GM18520 (cell line): ENCODE data around the gene CLDN12.

Experiments
- ATAC-seq: cut with Tn5 transposase; IDR thresholded peaks from one replicate; pipeline ENCODE4 v1.9.1; 2021; ENCODE audit not compliant: unreplicated experiment

Gene CLDN12

GRCh38 chr7:90403174-90404113 lies at the start of gene CLDN12:
Gene CLDN12, plus strand, starts transcription at chr7:90403461. Its CDS starts 9,216 bp downstream, at chr7:90412677.
- ATAC-seq, result peak; percentile 97

DNA sequence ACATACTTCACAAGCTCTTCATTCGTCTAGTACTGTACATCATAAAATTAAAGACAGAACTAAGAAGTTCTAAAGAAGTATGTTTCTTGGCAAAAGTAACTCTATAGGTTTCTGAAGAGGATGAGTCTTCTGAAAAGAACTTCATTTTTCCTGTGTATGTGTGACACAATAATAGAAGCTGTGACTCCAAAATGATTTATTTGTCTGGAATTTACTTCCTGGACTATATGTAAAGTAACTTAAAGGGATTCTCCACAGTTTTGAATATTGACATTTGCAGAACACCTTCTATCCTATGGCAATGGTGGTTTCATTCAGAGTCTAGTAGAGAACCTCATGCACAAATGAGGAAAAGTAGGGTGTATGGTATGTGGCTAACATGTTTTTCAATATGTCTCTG lies 19.8 kb upstream of the CLDN12 start:
- ATAC-seq, result no peak

DNA sequence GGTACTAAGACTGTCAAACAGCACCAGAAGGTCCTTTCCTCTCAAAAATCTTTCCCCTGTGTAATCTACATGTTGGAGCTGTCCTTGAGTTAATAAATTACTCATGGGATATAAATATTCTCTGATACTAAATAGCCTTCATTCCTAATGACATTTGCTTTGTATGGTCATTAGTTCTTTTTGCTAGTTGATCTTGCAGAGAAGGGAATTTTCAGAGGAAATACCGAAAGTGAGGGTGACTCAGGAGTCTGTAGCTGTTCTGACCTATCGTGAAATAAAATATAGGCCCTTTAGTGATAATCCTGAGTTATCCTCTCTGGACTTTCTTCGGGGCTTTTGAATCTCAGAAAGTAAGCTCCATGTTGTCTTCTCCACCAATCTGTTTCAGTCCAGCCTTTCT lies 19.4 kb upstream of the CLDN12 start:
- no peak for ATAC-seq

DNA sequence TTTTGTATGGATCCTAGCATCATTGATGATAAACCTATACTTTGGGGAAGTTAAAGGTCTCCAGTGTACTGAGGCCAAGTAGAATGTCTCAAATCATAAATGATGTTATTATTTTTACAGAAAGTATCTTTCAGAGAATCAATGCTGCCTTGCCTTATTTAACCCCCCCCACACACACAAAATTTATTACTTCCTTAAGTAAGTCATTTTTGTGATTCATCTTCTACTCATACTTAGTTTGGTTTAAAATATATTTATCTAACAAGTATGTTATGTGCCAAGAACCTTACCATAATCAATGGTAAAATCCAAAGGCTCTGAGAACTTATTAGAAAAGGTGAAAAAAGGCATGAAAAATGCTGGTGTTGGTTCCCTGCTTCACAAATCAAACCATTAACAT lies 18.8 kb upstream of the CLDN12 start:
- no peak for ATAC-seq

DNA sequence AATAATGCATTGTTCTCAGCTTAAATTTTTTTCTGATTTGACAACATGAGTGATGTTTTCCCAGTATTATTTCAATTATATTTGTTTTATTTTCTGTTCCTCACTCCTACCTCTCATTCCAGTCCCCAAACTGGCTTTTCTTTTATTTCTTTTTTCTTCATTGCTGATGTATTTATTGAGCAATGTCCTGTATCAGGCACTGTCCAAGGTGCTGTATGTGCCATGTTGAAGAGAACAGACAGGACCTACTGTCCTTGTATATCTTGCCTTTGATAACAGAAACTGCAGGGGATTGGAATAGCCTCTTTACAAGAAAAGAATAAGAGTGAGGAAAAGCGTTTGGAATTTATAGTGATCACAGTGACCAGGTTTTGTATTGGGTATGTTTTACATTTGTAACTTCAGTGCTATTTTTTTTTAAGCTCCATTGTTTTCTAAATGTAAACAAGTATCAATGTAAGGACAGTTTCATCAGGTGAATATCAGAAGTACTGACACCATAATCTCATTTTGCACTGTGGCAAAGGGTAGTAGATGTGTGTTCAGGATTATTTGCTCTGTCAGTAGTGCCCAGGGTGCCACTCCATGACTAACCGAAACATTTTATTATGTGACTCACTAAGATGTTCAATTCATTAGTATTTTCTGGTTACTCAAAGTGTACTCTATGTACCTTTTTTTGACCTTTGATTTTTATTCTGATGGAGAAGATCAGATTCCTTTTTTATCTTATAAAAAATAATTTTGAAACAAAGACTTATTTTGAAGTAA lies 15.6 kb upstream of the CLDN12 start:
- no peak for ATAC-seq

GRCh38 chr7:90390926-90391325 lies 12.3 kb upstream of the CLDN12 start:
- ATAC-seq, result no peak

DNA sequence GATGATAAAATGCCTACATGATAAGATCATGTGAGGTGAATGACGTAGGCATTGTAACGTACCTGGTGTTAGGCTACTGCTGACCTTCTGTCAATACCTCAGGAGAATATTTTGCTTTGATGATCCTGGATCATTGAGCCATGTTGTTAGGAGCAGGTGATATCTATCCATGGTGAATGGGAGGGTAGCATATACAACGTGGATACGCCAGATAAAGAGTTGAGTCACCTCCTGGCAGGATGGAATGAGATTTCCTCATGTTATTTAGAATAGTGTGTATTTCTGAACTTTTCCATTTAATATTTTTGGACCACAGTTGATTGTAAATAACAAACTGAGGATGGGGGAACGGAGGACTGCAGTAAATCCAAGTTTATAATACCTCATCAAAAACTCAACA lies 11.8 kb upstream of the CLDN12 start:
- ATAC-seq, result no peak

DNA sequence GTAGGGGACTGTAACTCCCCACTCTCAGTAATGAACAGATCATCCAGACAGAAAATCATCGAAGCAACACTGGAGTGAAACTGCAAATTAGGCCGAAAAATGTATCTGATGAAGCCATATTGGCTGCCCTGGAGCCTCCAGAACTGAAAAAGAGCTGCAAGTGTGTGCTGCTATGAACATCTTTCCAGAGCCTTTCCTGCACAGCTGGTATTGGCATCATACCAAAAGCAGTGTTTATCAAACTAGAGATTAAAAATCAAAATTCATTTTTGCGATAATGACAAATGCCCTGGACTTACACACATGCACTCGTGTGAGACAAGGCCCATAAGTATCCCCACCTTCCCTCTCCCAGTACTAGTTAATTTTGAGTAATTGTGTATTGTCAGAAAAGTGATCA lies 6.8 kb upstream of the CLDN12 start:
- no peak for ATAC-seq

- ATAC-seq, result no peak
Measured at GRCh38 chr7:90401989-90402388, 1.3 kb upstream of the CLDN12 start.

- no peak for ATAC-seq
Measured at GRCh38 chr7:90402785-90403173, 482 bp upstream of the CLDN12 start.

GRCh38 chr7:90404777-90405176 lies 1.5 kb downstream of the CLDN12 start:
- no peak for ATAC-seq

GRCh38 chr7:90407484-90407821 lies 4.2 kb downstream of the CLDN12 start:
- ATAC-seq, result no peak

DNA sequence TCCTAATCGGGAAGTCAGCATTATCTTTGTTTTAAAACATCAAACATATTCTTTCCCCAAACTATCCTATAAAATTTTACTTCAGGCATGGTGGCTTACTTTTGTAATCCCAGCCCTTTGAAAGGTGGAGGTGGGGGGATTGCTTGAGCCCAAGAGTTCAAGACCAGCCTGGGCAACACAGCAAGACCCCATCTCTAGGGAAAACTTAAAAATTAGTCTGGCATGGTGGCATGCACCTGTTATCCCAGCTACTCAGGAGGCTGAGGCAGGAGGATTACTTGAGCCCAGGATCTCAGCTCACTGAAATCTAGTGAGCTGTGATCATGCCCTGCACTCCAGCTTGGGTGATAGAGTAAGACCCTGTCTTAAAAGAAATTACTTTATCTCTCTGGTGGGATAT lies 4.9 kb downstream of the CLDN12 start:
- ATAC-seq, result no peak

- ATAC-seq, result no peak
Measured at GRCh38 chr7:90409667-90410066, 6.4 kb downstream of the CLDN12 start.

GRCh38 chr7:90411510-90411909 lies 8.2 kb downstream of the CLDN12 start:
- no peak for ATAC-seq

GRCh38 chr7:90412458-90413184 lies 9.4 kb downstream of the CLDN12 start:
- no peak for ATAC-seq

GRCh38 chr7:90413185-90413528 lies 9.9 kb downstream of the CLDN12 start:
- no peak for ATAC-seq

DNA sequence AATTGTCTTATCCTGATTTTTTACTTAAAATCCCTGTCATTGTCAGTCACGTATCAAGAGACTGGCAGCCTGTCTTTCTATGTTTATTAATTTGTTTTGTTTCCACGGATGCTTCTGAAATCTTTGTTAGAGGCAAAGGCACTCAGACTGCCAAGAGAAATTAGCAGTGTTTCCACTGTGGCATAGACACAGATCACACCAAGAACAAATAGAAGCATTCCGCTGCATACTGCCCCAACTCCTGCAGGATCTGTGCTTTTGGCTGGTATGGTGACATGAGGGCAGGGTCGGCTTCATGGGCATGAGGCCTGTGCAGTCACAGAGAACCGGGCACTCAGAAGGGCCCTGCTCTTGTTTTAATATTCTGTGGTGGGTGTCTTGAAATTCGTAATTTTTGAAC lies 18.4 kb downstream of the CLDN12 start:
- ATAC-seq, result no peak

DNA sequence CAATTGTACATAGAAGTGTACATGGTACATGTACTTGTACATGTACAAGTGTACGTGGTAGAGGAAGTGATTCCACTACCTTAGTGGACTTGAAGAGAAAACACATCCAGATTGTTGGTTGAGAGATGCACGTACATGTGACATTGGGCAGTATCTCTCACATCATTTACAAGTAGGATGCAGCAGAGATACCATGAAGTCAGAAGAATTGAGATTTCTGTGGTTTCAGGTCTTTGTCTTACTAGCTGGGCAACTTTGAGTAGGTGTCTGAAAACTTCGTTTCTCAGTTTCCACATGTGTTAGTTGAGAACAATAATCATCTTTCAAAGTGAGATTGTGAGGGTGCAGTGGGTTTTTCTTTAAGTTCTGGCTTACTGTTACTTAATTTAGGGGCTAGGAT lies 21.5 kb downstream of the CLDN12 start:
- peak; percentile 93 for ATAC-seq

DNA sequence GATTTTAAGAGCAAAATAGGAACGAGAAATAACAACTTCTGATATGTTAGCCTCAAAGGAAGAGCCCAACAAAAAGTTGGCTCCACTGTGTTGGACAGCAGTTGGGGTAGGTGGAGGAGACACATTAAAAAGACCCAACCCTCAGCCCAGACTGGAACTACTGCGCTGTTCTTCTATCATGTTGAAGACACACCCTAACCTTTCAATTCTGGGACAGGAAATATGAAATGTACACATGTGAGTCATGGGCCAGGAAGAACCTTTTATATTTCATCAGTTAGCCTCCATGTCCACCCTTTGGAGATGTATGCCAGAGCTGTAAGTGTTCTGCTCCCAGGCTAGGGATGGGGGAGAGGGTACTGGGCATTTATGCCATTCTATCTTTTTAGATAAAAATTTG lies 22.1 kb downstream of the CLDN12 start:
- no peak for ATAC-seq

DNA sequence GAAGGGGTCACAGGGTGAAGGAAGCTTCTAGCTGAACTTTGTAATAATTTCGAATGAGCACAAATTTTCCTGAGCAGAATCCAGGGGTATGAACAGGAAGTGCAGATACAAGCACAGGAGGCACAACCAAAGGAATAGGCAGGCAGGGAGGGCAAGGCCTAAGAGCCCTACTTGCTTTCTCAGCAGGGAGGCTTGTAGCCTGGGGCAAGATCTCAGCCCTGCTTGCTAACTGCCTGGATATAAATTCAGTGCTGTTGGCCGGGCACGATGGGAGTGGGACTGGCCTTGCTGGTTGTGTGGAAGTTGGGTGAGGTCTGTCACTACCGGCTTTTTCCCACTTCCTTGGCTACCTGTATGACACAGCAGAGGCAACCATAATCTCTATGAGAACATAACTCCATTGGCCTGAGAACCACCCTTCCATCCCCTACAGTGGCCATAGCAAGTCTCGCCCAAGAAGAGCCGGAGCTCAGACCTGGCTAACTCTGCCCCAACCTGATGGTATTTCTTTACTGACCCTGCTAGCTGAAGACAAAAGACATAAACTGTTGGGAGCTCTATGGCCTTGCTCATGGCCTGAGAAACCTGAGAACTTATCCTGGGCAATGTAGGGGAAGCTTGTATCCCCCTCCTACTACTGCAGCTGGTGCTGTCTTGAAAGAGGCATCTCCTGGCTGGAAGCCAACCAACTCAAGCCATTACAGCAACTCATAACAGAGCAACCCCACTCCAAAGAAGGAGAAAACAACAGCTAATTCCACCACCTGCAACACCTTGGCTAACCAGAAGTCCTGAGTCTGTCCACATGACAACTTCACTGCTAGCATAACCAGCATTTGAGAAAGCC lies 27.6 kb downstream of the CLDN12 start:
- no peak for ATAC-seq
